ENCODE data around the gene MCC.
A peak's percentile ranks its signal among the peaks of the same experiment; 100 is the strongest.

The MCC gene

DNA sequence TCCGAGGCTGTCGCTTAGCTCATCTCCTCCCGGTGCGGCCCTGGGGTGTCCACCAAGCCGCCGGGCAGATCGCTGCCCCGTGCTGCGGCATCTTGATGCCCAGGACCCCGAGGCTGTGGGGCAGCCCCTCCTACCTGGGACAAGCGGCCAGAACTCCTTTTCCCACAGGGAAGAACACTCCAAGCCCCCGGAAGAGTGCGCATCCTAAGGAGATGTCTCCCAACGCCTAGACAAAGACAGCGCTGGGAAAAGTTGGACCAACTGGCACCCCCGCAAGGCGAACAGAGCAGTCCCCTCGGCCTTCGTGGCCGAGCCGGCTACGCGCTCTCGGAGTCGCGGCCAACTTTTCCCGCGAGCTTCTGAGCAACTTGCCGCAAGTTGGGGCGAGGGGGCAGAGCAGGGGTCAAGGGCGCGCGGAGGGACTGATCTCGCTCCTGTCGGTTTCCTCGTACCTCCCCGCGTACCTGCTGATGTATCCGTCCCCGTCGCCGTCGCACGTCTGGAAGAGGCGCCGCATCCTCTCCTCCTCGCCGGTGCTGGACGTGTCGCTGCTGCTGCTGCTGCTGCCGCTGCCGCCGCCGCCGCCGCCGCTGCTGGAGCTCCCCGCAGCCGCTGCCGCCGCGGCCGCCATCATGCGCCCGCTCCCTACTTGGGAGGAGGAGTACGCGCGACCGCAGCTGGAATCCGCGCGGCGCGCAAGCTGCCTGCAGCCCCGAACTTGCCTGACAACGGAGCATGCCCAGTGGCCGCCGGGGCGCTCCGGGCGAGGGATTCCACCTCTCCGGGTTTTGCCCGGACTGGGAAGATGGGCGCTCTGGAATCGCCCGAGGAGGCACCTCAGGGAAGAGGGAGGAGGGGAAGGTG lies at the start of gene MCC:
MCC (minus strand) TSS at position 673 of the 864 bp plus-strand sequence.
- DNase-seq: no peak

DNA sequence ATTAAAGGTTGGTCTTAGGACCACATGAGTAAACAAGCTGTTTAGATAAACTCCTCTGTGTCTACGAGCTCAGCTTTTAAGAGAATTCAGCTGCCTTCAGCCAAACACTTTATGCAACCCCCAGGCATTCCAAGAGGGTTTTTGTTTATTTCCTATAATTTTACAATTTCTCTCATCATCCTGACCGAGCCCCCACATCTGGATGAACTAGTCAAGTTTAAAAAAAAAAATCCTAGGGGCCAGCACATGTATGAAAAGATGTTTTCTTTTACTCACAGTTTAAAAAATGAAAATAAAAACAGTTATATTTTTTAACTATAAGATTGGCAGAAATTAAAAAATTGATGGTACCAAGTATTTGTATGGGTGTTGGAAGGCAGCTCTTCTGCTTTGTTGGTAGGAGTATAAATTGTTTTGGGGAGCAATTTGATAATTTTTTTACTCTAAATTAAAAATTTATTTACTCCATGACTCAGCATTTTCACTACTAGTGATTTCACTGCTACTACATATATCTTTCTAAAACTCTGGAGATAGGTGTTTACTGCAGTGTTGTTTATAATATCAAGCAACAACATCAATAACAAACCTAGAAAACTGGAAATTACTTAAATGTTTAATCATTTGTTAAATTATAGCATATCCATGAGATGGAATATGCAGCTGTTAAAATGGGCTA lies 43.4 kb upstream of the MCC start:
- DNase-seq: no peak

DNA sequence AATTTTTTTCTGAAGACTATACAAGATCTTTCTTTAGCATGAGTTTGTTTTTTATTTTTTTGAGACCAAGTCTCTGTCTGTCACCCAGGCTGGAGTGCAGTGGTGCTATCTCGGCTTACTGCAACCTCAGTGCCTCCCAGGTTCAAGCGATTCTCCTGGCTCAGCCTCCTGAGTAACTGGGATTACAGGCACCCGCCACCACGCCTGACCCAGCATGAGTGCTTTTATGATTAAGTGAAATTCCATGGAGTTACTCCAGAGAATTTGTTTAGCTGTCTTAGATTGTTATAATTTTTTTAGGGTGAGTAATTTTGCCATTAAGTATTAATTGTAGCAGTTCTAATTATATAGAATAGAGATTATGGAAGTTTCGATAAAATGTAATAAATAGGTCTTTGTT lies 39.5 kb upstream of the MCC start:
- no peak for DNase-seq

DNA sequence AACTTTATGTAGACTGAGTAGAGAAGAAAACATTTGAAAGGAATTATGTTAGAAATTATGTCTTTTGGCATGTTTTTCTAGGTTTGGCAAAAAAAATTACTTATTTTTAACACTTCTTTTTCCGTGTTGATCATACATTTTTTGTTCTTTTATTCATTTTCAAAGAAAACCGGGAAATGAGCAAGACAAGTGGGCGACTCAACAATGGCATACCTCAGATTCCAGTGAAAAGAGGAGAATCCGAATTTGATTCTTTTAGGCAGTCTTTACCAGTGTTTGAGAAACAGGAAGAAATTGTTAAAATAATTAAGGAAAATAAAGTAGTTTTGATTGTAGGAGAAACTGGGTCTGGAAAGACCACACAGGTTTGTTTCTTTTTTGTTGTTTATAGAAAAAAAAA lies 38.2 kb upstream of the MCC start:
- no peak for DNase-seq

DNA sequence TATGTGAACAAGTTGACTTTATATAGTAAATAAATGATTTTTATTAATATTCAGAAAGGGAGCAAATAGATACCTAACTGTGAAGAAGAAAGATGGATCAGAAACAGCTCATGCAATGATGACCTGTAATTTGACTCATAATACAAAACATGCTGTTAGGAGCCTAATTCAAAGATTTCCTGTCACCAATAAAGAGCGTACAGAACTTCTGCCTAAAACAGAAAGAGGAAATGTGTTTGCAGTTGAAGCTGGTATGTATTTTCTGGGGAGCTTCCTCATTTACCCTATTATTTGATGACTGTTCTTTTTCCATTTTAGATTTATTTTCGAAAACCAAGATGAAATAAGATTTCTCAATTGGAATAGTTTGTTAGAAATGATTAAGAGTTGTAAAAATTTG lies 36.7 kb upstream of the MCC start:
- no peak for DNase-seq

DNA sequence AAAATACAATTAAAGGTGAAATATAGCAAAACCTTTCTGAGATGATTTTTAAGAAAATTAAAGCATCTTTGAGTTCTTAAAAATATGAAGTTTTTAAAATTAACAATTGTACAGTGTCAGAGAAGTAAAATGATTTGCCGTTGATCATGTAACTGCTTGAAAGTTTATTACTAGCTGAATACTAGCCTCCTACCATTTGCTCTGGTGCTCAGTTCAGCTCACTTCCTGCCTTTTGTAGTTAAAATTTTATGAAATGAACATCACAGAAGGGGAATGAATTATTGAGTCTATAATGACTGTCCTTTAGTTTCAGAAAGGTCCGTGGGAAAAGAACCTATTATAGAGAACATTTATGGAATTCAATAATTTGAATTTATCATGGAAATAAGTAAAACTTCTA lies 34.9 kb upstream of the MCC start:
- no peak for DNase-seq

DNA sequence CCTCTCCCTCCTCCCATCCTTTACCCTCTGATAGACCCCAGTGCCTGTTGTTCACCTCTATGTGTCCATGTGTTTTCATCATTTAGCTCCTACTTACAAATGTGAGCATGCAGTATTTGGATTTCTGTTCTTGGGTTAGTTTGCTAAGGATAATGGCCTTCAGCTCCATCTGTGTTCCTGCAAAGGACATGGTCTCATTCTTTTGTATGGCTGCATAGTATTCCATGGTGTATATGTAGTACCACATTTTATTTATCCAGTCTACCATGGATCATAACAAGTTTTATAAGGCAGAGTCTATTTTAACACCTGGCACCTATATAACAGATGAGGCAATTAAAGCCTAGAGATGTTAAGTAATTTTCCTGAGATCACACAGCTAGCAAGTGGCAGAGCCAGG lies 32.6 kb upstream of the MCC start:
- DNase-seq: no peak

DNA sequence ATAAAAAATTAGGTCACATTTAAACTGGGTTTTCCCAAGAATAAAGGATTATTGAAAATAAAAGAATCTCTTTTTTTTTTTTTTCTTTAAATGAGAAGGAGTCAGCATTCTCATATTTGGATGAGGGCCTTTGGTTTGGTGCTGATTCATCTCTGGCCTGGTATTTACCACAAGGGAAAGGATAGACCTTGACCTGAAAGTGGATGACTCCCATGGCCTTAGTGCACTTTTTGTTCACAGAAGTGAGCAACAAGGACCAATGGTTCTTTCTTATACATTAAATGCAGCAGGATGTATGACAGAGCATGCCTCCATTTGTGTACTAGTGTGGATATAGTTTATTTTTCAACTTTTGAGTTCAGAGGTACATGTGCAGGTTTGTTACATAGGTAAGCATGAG lies 32.2 kb upstream of the MCC start:
- no peak for DNase-seq

DNA sequence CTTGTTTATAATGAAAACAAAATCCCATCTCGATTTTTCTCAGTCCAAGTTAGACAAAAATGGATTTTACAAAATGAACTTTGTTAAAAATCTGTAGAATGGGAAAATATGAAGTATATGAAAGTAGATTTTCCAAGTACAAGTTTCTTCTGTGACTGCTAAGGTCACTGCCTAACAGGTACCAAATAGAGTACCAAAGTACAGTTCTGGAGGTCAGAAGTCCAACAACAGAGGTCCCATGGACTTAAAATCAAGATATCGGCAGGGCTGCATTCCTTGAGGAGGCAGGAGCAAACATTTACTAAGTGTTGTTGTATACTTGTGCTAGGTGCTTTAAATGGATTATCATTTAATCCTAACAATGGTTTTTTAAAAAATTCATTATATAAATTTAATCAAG lies 31.2 kb upstream of the MCC start:
- no peak for DNase-seq

DNA sequence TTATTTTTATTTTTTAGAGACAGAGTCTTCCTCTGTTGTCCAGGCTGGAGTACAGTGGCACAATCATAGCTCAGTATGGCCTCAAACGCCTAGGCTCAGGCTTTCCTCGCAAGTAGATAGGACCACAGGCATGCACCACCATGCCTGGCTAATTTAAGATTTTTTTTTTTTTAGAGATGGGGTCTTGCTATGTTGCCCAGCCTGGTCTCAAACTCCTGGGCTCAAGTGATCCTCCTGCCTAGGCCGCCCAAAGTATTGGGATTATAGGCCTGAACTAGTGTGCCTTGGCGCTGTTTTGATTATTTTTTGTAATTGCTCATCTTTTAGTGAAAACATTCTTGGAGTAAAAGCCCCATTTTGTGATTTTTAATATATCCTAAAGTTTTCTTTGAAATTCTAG lies 30.6 kb upstream of the MCC start:
- DNase-seq: no peak

DNA sequence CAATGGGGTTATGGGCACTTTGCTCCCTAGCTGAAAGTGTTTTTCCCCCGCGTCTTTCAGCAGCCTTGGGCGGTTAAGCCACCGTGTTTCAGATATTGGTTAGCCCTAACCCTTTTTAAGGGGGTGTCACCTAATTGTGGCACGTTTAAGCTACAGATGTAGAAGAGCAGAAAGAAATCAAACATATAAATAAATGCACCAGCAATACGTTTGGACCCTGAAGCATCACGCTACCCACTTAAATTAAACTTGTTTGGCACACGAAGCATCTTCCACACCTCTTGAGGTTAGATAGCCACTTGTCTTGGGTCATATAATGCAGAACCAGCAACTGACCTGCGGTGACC lies 26.0 kb upstream of the MCC start:
- no peak for DNase-seq

DNA sequence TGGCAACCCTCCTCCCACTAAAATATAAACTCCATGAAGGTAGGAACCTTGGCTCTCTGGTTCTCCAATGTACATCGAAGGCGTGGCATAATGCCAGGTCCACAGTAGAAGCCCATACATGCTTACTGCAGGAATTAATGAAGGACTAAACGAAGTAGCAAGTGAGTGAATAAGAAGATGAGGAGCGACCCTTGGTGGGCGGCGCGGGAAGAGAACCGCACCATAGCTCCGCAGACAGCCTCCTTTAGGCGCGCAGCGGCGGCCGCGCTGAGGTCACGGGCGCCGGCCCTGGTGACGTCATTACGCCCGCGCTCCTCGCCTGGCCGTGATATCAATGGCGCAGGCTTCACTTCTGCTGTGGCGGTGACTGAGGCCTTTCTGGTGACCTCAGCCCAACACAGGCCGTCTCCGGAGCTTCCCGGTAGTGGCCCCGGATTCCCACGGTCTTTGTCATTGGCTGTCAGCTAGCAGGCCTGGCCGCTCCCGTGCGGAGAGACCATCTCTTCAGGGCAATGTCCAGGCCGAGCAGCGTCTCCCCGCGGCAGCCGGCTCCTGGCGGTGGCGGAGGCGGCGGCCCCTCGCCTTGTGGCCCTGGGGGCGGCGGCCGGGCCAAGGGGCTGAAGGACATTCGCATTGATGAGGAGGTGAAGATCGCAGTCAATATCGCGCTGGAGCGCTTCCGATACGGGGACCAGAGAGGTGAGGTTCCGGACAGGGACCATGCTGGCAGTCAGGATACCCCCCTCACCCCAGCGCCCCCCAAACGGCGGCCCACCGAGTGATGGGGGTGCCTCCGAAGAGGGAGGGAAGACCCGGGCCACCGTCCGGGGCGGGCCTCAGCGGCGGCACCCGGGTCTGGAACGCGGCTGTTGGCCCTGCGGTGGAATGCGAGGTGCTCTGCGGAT lies 25.4 kb upstream of the MCC start, which contains the start of gene YTHDC2:
YTHDC2 (plus strand) TSS at position 311 of the 905 bp plus-strand sequence; CDS start at position 513, 202 bp downstream.
- DNase-seq: peak; percentile 33 to 42

DNA sequence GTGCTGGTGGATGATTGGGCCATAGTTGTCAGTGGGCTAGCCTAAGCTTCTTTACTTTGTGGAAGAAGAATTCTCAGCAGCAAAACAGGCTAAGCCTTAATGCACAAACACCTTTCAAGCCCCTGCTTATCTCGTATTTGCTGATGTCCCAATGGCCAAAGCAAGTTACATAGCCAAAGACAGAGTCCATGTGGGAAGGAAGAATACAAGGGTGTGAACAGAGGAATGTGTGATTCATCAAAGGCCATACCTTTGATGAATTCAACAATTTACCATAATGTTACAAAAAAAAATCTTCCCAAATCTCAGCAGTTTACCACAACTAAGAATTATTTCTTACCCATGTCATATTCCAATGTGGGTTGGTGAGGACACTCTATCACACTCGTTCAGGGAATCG lies 24.1 kb upstream of the MCC start:
- no peak for DNase-seq

DNA sequence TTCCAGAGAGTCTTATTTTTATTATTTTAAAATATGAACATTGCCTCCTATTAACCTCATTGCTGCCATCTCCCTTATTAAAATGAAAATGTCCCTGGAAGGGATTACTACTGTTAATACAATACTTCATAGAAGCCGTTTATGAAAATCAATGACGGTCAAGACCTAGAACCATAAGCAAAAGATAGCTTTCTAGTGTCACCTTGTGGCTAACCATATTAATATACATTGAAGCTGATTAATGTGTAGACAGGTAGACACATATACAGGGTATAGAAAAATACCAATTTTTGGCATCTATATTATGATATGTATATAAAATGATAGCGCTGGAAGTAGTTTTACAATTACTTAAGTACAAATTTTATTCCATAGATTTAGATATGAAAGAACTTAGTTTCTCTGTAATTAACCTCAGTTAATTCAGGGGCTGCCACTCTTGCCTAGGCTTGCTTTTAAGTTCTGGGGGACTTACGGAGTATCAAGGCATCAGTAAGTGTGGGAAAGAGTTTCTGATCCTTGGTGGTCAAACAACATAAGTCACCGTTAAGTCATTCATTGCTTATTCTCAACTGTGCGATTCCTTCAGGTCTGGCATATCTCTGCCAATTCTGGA lies 22.7 kb upstream of the MCC start:
- no peak for DNase-seq

DNA sequence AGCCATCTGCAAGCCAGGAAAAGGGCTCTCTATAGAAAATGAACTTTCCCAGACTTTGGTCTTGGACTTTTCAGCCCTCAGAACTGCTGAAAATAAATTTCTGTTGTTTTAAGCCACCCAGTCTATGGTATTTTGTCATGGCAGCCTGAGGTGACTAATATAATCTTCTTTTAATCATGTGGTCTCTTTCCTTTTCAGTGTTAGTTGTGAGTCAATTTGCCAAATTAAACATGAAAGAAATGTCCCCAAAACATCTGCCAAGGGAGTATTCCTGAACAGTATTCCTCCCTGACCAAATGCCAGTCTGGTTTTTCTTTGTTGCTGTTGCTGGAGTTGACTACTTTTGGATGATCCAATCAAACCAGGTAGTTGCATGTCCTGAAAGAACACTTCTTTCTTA lies 20.5 kb upstream of the MCC start:
- no peak for DNase-seq

DNA sequence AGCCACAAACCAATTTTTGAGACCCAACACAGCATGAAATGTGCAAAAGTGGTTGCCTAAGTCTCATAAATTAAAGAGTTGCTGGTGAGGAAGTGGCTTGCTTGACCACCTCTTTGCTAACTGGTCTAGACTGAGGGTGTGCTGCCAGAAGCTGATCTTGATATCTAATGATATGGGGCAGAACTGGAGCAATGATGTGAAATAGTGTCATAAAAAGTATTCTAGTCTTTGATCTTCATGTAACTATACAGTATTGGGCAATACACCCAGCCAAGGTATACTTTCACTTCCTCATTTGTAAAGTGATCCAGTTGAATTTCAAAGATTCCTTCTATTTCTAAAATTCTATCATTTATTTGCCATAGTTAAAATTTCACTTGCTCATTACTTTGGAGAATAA lies 19.3 kb upstream of the MCC start:
- DNase-seq: no peak

DNA sequence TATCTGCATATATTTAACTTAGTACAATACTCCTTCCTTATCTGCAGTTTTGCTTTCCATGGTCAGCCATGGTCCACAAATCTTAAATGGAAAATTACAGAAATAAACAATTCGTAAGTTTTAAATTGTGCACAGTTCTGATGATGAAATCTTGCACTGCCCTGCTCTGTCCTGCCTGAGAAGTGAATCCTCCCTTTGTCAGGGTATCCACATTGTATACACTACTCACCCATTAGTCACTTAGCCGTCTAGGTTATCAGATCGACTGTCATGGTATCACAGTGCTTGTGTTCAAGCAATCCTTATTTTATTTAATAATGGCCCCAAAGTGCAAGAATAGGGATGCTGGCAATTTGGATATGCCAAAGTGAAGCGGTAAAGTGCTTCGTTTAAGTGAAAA lies 16.9 kb upstream of the MCC start:
- no peak for DNase-seq

DNA sequence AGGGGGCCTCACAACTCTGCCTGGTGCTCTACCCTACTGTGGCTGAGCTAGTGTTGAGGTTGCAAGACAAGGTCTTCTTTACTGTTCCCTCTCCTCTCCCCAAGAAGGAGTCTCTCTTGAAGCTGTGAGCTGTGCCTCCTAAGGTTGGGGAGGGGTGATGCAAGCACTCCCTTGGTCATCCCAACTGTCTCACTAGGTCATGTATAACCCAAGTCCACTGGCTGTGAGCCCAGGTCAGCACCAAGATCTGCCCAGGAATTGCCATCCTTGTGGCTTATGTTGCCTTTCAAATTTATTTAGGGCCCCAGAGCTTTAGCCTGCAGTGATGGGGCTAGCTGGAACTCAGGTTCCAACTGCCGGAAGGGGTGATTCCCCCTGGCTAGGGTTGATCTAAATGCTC lies 14.9 kb upstream of the MCC start:
- DNase-seq: no peak

DNA sequence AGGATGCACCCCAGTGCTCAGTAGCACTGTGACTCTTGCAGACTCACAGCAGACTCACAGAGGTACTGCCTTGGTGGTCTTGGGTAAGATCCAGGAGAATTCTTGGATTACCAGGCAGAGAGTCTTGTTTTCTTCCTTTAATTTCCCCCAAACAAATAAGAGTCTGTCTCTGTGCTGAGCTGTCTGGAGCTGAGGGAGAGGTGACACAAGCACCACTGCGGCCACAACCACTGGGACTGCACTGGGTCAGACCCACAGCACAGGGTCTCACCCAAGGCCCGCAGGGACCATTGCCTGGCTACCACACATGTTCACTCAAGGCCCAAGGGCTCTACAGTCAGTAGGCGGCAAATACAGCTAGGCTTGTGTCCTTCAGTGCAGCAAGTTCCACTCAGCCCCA lies 13.8 kb upstream of the MCC start:
- DNase-seq: no peak

DNA sequence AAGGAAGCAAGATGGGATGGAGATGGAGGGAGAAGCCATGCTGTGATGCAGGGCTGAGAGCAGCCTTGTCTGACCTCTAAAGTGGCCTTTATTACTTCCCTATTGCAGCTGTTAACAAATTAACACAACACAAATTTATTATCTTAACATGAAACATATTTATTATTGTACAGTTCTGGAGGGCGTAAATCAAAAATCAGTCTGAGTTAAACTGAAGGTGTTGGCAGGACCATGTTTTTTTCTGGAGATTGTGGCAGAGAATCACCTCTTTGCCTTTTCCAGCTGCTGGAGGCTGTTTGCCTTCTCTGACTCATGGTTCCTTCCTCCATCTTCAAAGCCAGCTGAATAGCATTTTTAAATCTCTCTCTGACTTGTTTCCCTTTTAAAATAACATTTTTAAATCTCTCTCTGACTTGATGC lies 7.2 kb upstream of the MCC start:
- no peak for DNase-seq

DNA sequence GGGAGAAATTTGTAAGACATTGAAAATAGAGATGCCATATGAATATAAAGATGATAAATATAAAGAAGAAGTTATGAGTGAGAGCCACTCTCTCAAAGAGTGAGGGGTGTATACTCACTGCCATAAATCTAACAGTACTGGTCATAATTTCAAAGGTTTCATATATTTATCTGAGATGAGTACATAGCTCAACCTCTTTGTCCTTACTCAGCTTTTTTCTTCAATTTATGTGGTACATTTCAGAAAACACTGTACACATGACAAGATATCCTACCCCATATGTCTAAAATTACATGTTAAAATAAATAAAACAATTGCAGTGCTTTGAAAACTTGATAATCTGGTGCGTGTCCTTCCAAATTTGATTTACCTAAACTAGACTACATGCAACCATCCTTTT lies 5.2 kb upstream of the MCC start:
- no peak for DNase-seq

DNA sequence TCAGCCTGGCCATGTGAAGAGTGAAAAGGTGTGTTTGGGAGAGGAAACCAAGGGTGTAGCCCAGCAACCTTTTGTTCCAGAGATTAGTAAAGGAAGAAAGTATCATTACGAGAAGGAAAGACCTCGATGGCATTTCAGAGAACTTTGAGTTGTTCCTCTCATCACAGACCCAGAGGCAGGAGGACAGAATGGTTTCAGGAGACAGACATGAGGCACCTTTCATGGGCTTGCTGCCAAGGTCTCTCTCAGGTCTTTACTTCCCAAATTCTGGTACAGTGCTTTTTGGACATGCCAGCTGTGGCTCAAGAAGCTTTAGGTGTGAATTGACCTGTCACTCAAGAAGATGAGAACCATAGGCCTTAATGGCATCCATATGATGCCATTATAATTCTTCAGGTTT lies 2.8 kb upstream of the MCC start:
- no peak for DNase-seq

DNA sequence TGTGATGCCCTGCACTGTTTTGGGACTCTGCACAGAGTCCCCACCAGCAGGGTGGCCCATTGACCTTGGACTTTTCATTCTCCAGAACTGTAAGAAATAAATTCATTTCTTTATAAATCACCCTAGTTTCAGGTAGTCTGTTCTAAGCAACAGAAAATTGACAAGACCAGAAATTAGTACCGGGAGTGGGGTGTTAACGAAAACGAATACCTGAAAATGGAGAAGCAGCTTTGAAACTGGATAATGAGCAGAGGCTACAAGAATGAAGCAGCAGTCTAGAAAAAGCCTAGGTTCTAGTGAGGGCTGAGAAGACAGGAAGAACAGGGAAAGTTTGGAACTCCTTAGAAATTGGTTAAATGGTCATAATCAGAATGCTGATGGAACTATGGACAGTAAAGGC lies 2.1 kb upstream of the MCC start:
- no peak for DNase-seq
